Osteoblast (primary cell): ENCODE results near the gene BANK1. TPM values are rescaled to one million over a fixed set of nuclear protein-coding genes. Genes with fewer than 3 reads are reported as not detected.

Experiments used
- DNase-seq: peaks from one replicate; pipeline ENCODE4 v3.0.0; 2011; ENCODE audit warnings: low spot score, mixed read lengths; ENCODE audit not compliant: insufficient read length; ENCODE audit errors: missing footprints
- H2AFZ ChIP-seq: 2 replicates; pipeline ENCODE4 v1.6.0; 2011; ENCODE audit warnings: mild to moderate bottlenecking, low read length
- H3K27ac ChIP-seq: 2 replicates; pipeline ENCODE4 v1.5.1; 2011; ENCODE audit warnings: mild to moderate bottlenecking, low read depth, low read length, moderate library complexity
- H3K27me3 ChIP-seq: 2 replicates; pipeline ENCODE4 v1.6.0; 2012; ENCODE audit warnings: mild to moderate bottlenecking, control low read depth, inconsistent platforms, low read length, moderate library complexity; ENCODE audit not compliant: insufficient read depth
- H3K36me3 ChIP-seq: 2 replicates; pipeline ENCODE4 v1.5.1; 2011; ENCODE audit warnings: mild to moderate bottlenecking, low read length, control low read depth, moderate library complexity; ENCODE audit not compliant: insufficient read depth
- H3K4me1 ChIP-seq: 2 replicates; pipeline ENCODE4 v1.5.1; 2011; ENCODE audit warnings: mild to moderate bottlenecking, low read length, control low read depth, moderate library complexity; ENCODE audit not compliant: insufficient read depth
- H3K4me2 ChIP-seq: 2 replicates; pipeline ENCODE4 v1.6.0; 2011; ENCODE audit warnings: mild to moderate bottlenecking, low read length; ENCODE audit not compliant: insufficient read depth
- H3K4me3 ChIP-seq: fragments of 200-600 bp; sonication (generic); 3 replicates; pipeline ENCODE4 v1.5.1; 2012; ENCODE audit warnings: mild to moderate bottlenecking, low read length, inconsistent platforms; ENCODE audit not compliant: insufficient read depth
- H3K79me2 ChIP-seq: 2 replicates; pipeline ENCODE4 v1.6.0; 2012; ENCODE audit warnings: mild to moderate bottlenecking, low read length, control low read depth, inconsistent platforms; ENCODE audit not compliant: insufficient read depth
- H3K9me3 ChIP-seq: 2 replicates; pipeline ENCODE4 v1.5.1; 2011; ENCODE audit warnings: low read depth, low read length, control low read depth
- H4K20me1 ChIP-seq: 2 replicates; pipeline ENCODE4 v1.6.0; 2012; ENCODE audit warnings: mild to moderate bottlenecking, low read length, control low read depth; ENCODE audit not compliant: insufficient read depth
- CTCF ChIP-seq: IDR thresholded peaks from 2 replicates; pipeline ENCODE4 v1.5.1; 2011; ENCODE audit warnings: mild to moderate bottlenecking, low read depth, low read length, moderate library complexity; ENCODE audit errors: extremely low read depth
- total RNA-seq: library from RNA; depleted of rRNA; stranded (reverse); fragments of >200 nt; gene quantifications from 2 replicates; pipeline ENCODE4 v1.2.3, GENCODE V29; 2012

Gene BANK1
- 1.8 and 2.7 TPM in 2 replicates for total RNA-seq

- Histone ChIP-seq H3K27me3 (no peaks in the 10 kb centered on the region), H3K4me1 (peaks cover 3% of the 10 kb centered on the region), H2AFZ (peak within 1 kb of the TSS; percentile 88), H3K9me3 (no peaks in the 10 kb centered on the region), H3K4me2 (peak within 1 kb of the TSS; percentile 81), H3K36me3 (no peaks in the 10 kb centered on the region), H3K4me3 (peak within 1 kb of the TSS; percentile 78), H4K20me1 (no peaks in the 10 kb centered on the region), H3K27ac (peak within 1 kb of the TSS; percentile 22), H3K79me2 (no peaks in the 10 kb centered on the region)
- TF ChIP-seq CTCF, result no peak
- DNase-seq, result peak; percentile 80
Measured at GRCh38 chr4:101790521-101791181, at the start of gene BANK1. Gene BANK1, plus strand, starts transcription at chr4:101790730. Its CDS starts 151 bp downstream, at chr4:101790881.

GRCh38 chr4:101753721-101754120 lies 36.8 kb upstream of the BANK1 start:
- no peaks in the 10 kb centered on the region for H3K9me3 ChIP-seq
- no peaks in the 10 kb centered on the region for H3K79me2 ChIP-seq
- no peaks in the 10 kb centered on the region for H3K36me3 ChIP-seq
- no peak overlapping the region for H3K4me2 ChIP-seq
- DNase-seq, result no peak
- H4K20me1 ChIP-seq, result no peaks in the 10 kb centered on the region
- H3K27me3 ChIP-seq, result no peaks in the 10 kb centered on the region
- no peak for TF ChIP-seq CTCF
- no peak overlapping the region for H3K27ac ChIP-seq
- H3K4me3 ChIP-seq, result no peak overlapping the region
- no peaks in the 10 kb centered on the region for H3K4me1 ChIP-seq
- H2AFZ ChIP-seq, result no peak overlapping the region

- TF ChIP-seq CTCF, result no peak
Measured at GRCh38 chr4:101756181-101756580, 34.3 kb upstream of the BANK1 start.

GRCh38 chr4:101761405-101761804 lies 29.1 kb upstream of the BANK1 start:
- Histone ChIP-seq H3K4me1 (no peaks in the 10 kb centered on the region), H3K9me3 (no peaks in the 10 kb centered on the region), H3K4me2 (peak overlapping the region; percentile 67), H2AFZ (peak overlapping the region; percentile 79), H3K36me3 (no peaks in the 10 kb centered on the region), H3K79me2 (no peaks in the 10 kb centered on the region), H3K27ac (no peak overlapping the region), H3K27me3 (no peaks in the 10 kb centered on the region), H4K20me1 (no peaks in the 10 kb centered on the region), H3K4me3 (peak overlapping the region; percentile 49)
- no peak for TF ChIP-seq CTCF
- no peak for DNase-seq

More at GRCh38 chr4:101756181-101756580, 34.3 kb upstream of the BANK1 start:
- Histone ChIP-seq H3K4me1 (no peaks in the 10 kb centered on the region), H3K9me3 (no peaks in the 10 kb centered on the region), H3K79me2 (no peaks in the 10 kb centered on the region), H2AFZ (no peak overlapping the region), H4K20me1 (no peaks in the 10 kb centered on the region), H3K27ac (no peak overlapping the region), H3K4me3 (no peak overlapping the region), H3K4me2 (no peak overlapping the region), H3K27me3 (no peaks in the 10 kb centered on the region), H3K36me3 (no peaks in the 10 kb centered on the region)
- no peak for DNase-seq
